Mammary epithelial cell (primary cell): ENCODE results near the gene MYO1D.

Source experiments
- CTCF ChIP-seq, 2 donors: IDR thresholded peaks in 1 of 2; conservative IDR thresholded peaks in 1 of 2; 2 replicates each; pipeline ENCODE4 v1.5.1; 2011 to 2012; ENCODE audit warnings: inconsistent platforms in 2 of 2, low read length in 2 of 2, mild to moderate bottlenecking in 2 of 2, control low read depth in 1 of 2, low read depth in 1 of 2; ENCODE audit not compliant: insufficient read depth in 1 of 2; ENCODE audit errors: extremely low read depth in 1 of 2
- EZH2 ChIP-seq: IDR thresholded peaks from 2 replicates; pipeline ENCODE4 v1.6.1; 2012; ENCODE audit warnings: low read length, inconsistent platforms, borderline replicate concordance

- TF ChIP-seq CTCF (conservative IDR thresholded peaks at IDR 0.05 in 1 of 2, IDR thresholded peaks at IDR 0.05 in 1 of 2; ENCODE audit: extremely low read depth in 1 of 2, insufficient read depth in 1 of 2, low read depth in 1 of 2, low read length in 2 of 2) (no peak), EZH2 (no peak)
Measured at GRCh38 chr17:32452281-32452680, 424.6 kb downstream of the MYO1D start.
